Ishikawa (cell line): ENCODE results near the gene FMN2.

ENCODE experiments used
- CEBPB ChIP-seq: IDR thresholded peaks from 2 replicates; pipeline ENCODE4 v1.6.1; 2012
- CREB1 ChIP-seq: IDR thresholded peaks from 2 replicates; pipeline ENCODE4 v1.6.1; 2012; ENCODE audit warnings: low read depth
- EGR1 ChIP-seq: IDR thresholded peaks from 2 replicates; pipeline ENCODE4 v1.6.1; 2012
- EP300 ChIP-seq: IDR thresholded peaks from 2 replicates; pipeline ENCODE4 v1.6.1; 2012; ENCODE audit warnings: borderline replicate concordance
- FOXM1 ChIP-seq: IDR thresholded peaks from 2 replicates; pipeline ENCODE4 v1.6.1; 2012; ENCODE audit warnings: low read depth, borderline replicate concordance
- NFIC ChIP-seq: IDR thresholded peaks from 2 replicates; pipeline ENCODE4 v1.6.1; 2012
- RAD21 ChIP-seq: IDR thresholded peaks from 2 replicates; pipeline ENCODE4 v1.6.1; 2012; ENCODE audit warnings: low read depth
- TAF1 ChIP-seq: IDR thresholded peaks from 2 replicates; pipeline ENCODE4 v1.6.1; 2012; ENCODE audit warnings: low read depth, mild to moderate bottlenecking
- TCF12 ChIP-seq: IDR thresholded peaks from 2 replicates; pipeline ENCODE4 v1.6.1; 2012; ENCODE audit warnings: low read depth
- TEAD4 ChIP-seq: IDR thresholded peaks from 2 replicates; pipeline ENCODE4 v1.6.1; 2012
- YY1 ChIP-seq: IDR thresholded peaks from 2 replicates; pipeline ENCODE4 v1.6.1; 2012; ENCODE audit warnings: low read depth
- ZBTB7A ChIP-seq: IDR thresholded peaks from 2 replicates; pipeline ENCODE4 v1.6.1; 2012; ENCODE audit warnings: low read depth
- TF ChIP-seq, protein P1 (sequence below): IDR thresholded peaks from 2 replicates; pipeline ENCODE4 v1.6.1; 2012
- TF ChIP-seq, protein P2 (sequence below): IDR thresholded peaks from 2 replicates; pipeline ENCODE4 v1.6.1; 2012; ENCODE audit warnings: low read depth, mild to moderate bottlenecking
- TF ChIP-seq, protein P3 (sequence below): IDR thresholded peaks from 2 replicates; pipeline ENCODE4 v1.6.1; 2012

The FMN2 gene

DNA sequence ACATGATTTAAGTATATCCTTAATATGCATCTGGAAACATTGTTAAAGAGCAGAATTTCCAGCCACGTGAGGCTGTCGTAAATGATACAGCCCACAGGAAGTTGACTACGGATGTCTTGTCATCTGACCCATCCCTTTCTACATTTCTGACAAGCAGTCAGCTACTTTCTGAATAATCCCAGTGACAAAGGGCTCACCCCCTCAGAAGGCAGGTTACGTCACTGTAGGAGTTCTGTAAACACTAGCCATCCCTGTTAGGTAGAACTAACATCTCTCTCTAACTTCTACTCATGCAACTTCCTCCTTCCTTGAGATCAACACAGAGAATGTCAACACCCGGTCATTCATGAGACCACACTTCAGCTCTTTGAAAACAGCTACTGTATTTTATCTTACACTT, 261.1 kb downstream of the FMN2 start:
- TF ChIP-seq, protein P1, sequence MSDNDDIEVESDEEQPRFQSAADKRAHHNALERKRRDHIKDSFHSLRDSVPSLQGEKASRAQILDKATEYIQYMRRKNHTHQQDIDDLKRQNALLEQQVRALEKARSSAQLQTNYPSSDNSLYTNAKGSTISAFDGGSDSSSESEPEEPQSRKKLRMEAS, result no peak
- no peak for TF ChIP-seq ZBTB7A
- no peak for TF ChIP-seq EP300
- TF ChIP-seq, protein P2, sequence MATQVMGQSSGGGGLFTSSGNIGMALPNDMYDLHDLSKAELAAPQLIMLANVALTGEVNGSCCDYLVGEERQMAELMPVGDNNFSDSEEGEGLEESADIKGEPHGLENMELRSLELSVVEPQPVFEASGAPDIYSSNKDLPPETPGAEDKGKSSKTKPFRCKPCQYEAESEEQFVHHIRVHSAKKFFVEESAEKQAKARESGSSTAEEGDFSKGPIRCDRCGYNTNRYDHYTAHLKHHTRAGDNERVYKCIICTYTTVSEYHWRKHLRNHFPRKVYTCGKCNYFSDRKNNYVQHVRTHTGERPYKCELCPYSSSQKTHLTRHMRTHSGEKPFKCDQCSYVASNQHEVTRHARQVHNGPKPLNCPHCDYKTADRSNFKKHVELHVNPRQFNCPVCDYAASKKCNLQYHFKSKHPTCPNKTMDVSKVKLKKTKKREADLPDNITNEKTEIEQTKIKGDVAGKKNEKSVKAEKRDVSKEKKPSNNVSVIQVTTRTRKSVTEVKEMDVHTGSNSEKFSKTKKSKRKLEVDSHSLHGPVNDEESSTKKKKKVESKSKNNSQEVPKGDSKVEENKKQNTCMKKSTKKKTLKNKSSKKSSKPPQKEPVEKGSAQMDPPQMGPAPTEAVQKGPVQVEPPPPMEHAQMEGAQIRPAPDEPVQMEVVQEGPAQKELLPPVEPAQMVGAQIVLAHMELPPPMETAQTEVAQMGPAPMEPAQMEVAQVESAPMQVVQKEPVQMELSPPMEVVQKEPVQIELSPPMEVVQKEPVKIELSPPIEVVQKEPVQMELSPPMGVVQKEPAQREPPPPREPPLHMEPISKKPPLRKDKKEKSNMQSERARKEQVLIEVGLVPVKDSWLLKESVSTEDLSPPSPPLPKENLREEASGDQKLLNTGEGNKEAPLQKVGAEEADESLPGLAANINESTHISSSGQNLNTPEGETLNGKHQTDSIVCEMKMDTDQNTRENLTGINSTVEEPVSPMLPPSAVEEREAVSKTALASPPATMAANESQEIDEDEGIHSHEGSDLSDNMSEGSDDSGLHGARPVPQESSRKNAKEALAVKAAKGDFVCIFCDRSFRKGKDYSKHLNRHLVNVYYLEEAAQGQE, result no peak
- TF ChIP-seq CREB1, result no peak
- TF ChIP-seq, protein P3, sequence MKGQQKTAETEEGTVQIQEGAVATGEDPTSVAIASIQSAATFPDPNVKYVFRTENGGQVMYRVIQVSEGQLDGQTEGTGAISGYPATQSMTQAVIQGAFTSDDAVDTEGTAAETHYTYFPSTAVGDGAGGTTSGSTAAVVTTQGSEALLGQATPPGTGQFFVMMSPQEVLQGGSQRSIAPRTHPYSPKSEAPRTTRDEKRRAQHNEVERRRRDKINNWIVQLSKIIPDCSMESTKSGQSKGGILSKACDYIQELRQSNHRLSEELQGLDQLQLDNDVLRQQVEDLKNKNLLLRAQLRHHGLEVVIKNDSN, result no peak
- TF ChIP-seq FOXM1, result no peak
- TF ChIP-seq RAD21, result no peak
- no peak for TF ChIP-seq NFIC
- TF ChIP-seq CEBPB, result no peak
- no peak for TF ChIP-seq TAF1
- no peak for TF ChIP-seq TEAD4
- no peak for TF ChIP-seq TCF12
- no peak for TF ChIP-seq EGR1
- no peak for TF ChIP-seq YY1

DNA sequence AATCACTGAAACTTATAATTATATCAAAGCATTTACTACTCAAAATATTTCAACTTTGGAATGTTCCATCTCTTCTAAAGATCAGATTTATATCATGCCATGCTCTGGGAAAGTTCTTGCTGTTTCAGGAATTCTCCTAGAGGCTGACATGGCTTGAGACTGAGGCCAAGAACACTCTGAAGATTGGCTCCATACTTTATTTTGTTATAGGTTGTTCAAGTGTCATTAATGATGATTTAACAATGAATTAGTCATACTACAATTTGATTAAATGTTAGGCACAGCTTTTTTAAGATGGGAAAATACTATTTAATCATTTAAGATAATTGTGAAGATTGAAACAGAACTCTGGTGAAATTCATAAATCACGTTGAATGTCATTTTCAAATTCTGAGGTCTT, 264.9 kb downstream of the FMN2 start:
- TF ChIP-seq, protein P2, result no peak
- TF ChIP-seq TEAD4, result no peak
- TF ChIP-seq FOXM1, result no peak
- TF ChIP-seq, protein P1, result no peak

DNA sequence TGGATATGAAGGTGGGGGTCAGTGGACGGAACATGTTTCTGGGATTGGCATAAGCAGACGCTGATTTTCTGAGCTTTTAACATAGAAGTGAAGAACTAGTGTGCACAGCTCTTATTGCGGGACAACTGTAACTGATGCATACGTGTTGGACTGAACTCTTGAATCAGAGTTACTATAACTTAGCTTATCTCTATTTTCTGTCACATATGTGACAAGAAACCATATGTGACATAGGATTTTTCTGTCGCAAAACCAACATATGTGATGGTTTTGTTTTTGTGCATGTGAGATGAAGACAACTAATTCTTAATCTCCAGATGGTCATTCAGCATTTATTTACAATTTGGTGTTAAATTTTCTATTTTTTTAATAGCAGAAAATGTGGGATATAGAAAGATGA, 270.4 kb downstream of the FMN2 start:
- TF ChIP-seq TAF1 (no peak), EP300 (no peak), NFIC (no peak), CREB1 (no peak), YY1 (no peak), FOXM1 (no peak), TCF12 (no peak), CEBPB (no peak), RAD21 (no peak), TEAD4 (no peak), ZBTB7A (no peak)
- TF ChIP-seq, protein P2, result no peak
- TF ChIP-seq, protein P3, result no peak
- TF ChIP-seq, protein P1, result no peak

DNA sequence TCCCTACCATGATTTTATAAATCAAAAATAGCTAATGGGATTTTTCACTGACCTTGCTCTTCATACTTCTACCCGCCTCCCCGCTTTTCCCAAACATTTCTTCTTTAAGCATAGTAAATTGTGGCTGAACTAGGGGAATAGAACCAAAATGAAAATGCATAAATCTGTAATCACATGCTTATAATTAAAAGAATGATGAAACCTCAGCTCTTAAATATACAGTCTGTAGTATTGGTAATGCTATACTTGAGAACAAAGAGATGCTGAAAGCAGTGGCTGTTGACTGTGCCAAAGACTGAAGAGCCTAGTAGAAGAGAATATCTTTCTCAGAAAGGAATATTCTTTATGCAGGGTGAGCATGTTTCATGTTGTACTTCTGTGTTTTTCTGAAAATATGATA, 271.1 kb downstream of the FMN2 start:
- TF ChIP-seq ZBTB7A, result no peak
- TF ChIP-seq CEBPB, result no peak
- TF ChIP-seq, protein P3, result no peak
- TF ChIP-seq, protein P2, result no peak
- TF ChIP-seq TCF12, result no peak
- no peak for TF ChIP-seq EGR1
- TF ChIP-seq TAF1, result no peak
- TF ChIP-seq TEAD4, result no peak
- TF ChIP-seq CREB1, result no peak
- TF ChIP-seq, protein P1, result no peak
- no peak for TF ChIP-seq EP300
- TF ChIP-seq NFIC, result no peak
- no peak for TF ChIP-seq RAD21
- TF ChIP-seq YY1, result no peak
- no peak for TF ChIP-seq FOXM1
